Erythroblast (primary cell): ENCODE measurements around the gene PRDM15.

Experiments used
- GATA1 ChIP-seq: IDR thresholded peaks from 2 replicates; pipeline ENCODE4 v1.6.1; 2011; ENCODE audit warnings: low read depth, mild to moderate bottlenecking, control low read depth, low read length, moderate library complexity
- POLR2A ChIP-seq: IDR thresholded peaks from 2 replicates; pipeline ENCODE4 v1.6.1; 2011; ENCODE audit warnings: mild to moderate bottlenecking, low read length

- TF ChIP-seq GATA1: no peak
- no peak for TF ChIP-seq POLR2A
These were observed 21.3 kb upstream of the PRDM15 start for GRCh38 chr21:41900401-41900800.
